ENCODE data around the gene BCL11B. TPM values are rescaled to one million over a fixed set of nuclear protein-coding genes. Genes with fewer than 3 reads are reported as not detected.

The BCL11B gene
- total and polyA plus RNA-seq, 2 of the 8 experiments (the other 6 are each of a cell fraction or from before 2014, with no cell fraction given) = 0.63 to 5.9 TPM

DNA sequence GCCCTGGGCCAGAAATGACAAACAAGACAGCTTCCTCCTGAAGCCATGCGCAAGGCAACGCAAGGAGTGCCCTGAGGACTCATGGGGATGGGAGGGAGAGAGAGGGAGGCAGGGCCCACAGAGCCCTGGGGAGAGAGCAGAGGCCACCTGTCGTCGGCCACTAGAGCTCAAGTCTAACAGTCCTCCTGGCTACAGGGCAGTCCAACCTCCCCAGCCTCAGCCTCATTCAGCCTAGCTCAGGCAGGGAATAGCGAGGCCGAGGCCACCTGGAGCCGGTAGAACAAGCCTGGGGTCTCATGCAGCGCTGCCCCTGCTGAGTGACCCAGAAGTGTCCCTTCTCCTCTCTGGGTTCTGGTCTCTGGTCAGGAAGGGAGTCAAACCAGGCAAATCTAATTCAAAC lies 69.5 kb downstream of the BCL11B start:
- no peaks in the 10 kb centered on the region for H3K9me3 ChIP-seq (ENCODE audit: insufficient read depth in 2 of 2, low read depth in 1 of 2, low read length in 1 of 2)
- H3K4ac ChIP-seq (replicated peaks; ENCODE audit: insufficient read length, low read depth, low read length) = no peak overlapping the region
- no peak overlapping the region for H3K14ac ChIP-seq (ENCODE audit: insufficient read length)
- no peak overlapping the region for H2BK12ac ChIP-seq (ENCODE audit: low read depth, low read length)
- no peak overlapping the region for H2BK5ac ChIP-seq (ENCODE audit: low read depth, low read length)
- WGBS, 2 experiments (ENCODE audit: extremely low coverage in 1 of 2, insufficient coverage in 1 of 2, insufficient read length in 1 of 2, insufficient replicate concordance in 2 of 2, low coverage in 1 of 2, low lambda C conversion rate in 2 of 2, missing lambda C conversion rate in 1 of 2) = 81% methylated on average over 8 of the region's 8 CpGs; no CpG with 5 or more reads in 1 of the 2 experiments
- H2BK20ac ChIP-seq (ENCODE audit: low read length) = no peak overlapping the region
- ChIA-PET POLR2A (ENCODE audit: partially characterized antibody) (interaction anchor here (1.4 kb wide), 1 partner anchor 26 kb away, joined by 3 read pairs; no protein-coding TSS in a partner anchor), CTCF (ENCODE audit: partially characterized antibody) (interaction anchor here (0.6 to 4.3 kb wide), 17 partner anchors 10 to 290 kb away, joined by 3 to 19 read pairs (median 5); no protein-coding TSS in a partner anchor)
- no peaks in the 10 kb centered on the region for H3K27me3 ChIP-seq (replicated peaks in 1 of 4; ENCODE audit: control insufficient read depth in 3 of 4, extremely low read depth in 1 of 4, insufficient read depth in 3 of 4, low read length in 3 of 4)
- no peak for DNase-seq (ENCODE audit: low read depth in 1 of 2, low spot score in 2 of 2)
- H3K4me1 ChIP-seq (replicated peaks in 1 of 4; ENCODE audit: control insufficient read depth in 3 of 4, insufficient read depth in 4 of 4, low read length in 3 of 4) = peaks cover 0 to 5% (median under 1%) of the 10 kb centered on the region in 4 experiments; a peak in 1 of 7 replicates
- H3K9ac ChIP-seq (replicated peaks in 1 of 4; ENCODE audit: extremely low read depth in 1 of 4, low read depth in 3 of 4, low read length in 3 of 4) = no peak overlapping the region
- no peak overlapping the region for H2AK5ac ChIP-seq (ENCODE audit: low read depth, low read length)
- no peak overlapping the region for H2AFZ ChIP-seq (ENCODE audit: low read length)
- no peak overlapping the region for H2BK120ac ChIP-seq (replicated peaks; ENCODE audit: low read depth, low read length)
- H3K36me3 ChIP-seq (ENCODE audit: control insufficient read depth in 2 of 4, insufficient read depth in 4 of 4, low read length in 3 of 4) = peaks cover 0 to 2% (median 0%) of the 10 kb centered on the region in 4 experiments; a peak in 1 of 8 replicates
- no peak overlapping the region for H3K56ac ChIP-seq (replicated peaks; ENCODE audit: insufficient read length, low read depth, low read length)
- no peak overlapping the region for H4K5ac ChIP-seq (ENCODE audit: insufficient read length, low read depth, low read length)
- H3K4me2 ChIP-seq (ENCODE audit: insufficient read depth in 1 of 2, low read depth in 2 of 2, low read length in 2 of 2) = no peak overlapping the region
- no peak overlapping the region for H3K27ac ChIP-seq (ENCODE audit: low read depth, low read length)
- no peak overlapping the region for H4K8ac ChIP-seq (ENCODE audit: extremely low read depth, insufficient read depth, low read length)
- no peak for FAIRE-seq
- H3K23ac ChIP-seq (ENCODE audit: insufficient read length) = no peak overlapping the region
- peaks cover 0 to 9% of the 10 kb centered on the region in 2 experiments; a peak in 1 of 4 replicates for H3K79me2 ChIP-seq (ENCODE audit: control insufficient read depth in 1 of 2, insufficient read depth in 2 of 2, low read length in 2 of 2)
- no peak overlapping the region for H3K4me3 ChIP-seq (ENCODE audit: extremely low read depth in 1 of 4, insufficient read depth in 2 of 4, low read depth in 3 of 4, low read length in 4 of 4)
- H4K20me1 ChIP-seq (replicated peaks in 1 of 2; ENCODE audit: control insufficient read depth in 1 of 2, insufficient read depth in 2 of 2, low read length in 2 of 2) = peaks cover 1 to 3% of the 10 kb centered on the region in 2 experiments
- H3K18ac ChIP-seq (ENCODE audit: extremely low read depth, low read length) = no peak overlapping the region
- H3K79me1 ChIP-seq (ENCODE audit: low read depth, low read length) = peaks cover 4% of the 10 kb centered on the region; the same call in 1 of the 2 replicates
- H4K91ac ChIP-seq (replicated peaks; ENCODE audit: insufficient read length, low read length) = no peak overlapping the region
- H2BK15ac ChIP-seq (ENCODE audit: low read length) = peak overlapping the region; percentile 92; the same call in 1 of the 2 replicates
- H3K23me2 ChIP-seq (ENCODE audit: low read depth, low read length) = no peaks in the 10 kb centered on the region
- no peak for TF ChIP-seq SIN3A (conservative IDR thresholded peaks at IDR 0.05 in 1 of 2, IDR thresholded peaks at IDR 0.05 in 1 of 2; ENCODE audit: low read depth in 1 of 2, low read length in 2 of 2)
- no peak for TF ChIP-seq POLR2AphosphoS5 (IDR thresholded peaks at IDR 0.05; ENCODE audit: low read depth, low read length)
- no peak for TF ChIP-seq HDAC2 (IDR thresholded peaks at IDR 0.05; ENCODE audit: borderline replicate concordance in 1 of 2, low read depth in 2 of 2, low read length in 2 of 2)
- no peak for TF ChIP-seq MAFK (IDR thresholded peaks at IDR 0.05; ENCODE audit: low read depth, low read length)
- TF ChIP-seq MAX (IDR thresholded peaks at IDR 0.05) = no peak

All from H1 (cell line).